Lower leg skin (tissue), 3 donors: Measurements from ENCODE around the gene POU2AF1.

ENCODE experiments used
- POLR2A ChIP-seq, 2 donors: fragments of 450-650 bp; IDR thresholded peaks; one replicate each; pipeline ENCODE4 v1.6.1; 2016 to 2017; ENCODE audit warnings: antibody characterized with exemption in 2 of 2, mild to moderate bottlenecking in 1 of 2, moderate library complexity in 1 of 2
- TF ChIP-seq, protein P1 (sequence below), 3 donors: fragments of 450-650 bp; IDR thresholded peaks; one replicate each; pipeline ENCODE4 v1.5.1; 2016; ENCODE audit warnings: antibody characterized with exemption in 3 of 3, mild to moderate bottlenecking in 3 of 3, moderate library complexity in 2 of 3

DNA sequence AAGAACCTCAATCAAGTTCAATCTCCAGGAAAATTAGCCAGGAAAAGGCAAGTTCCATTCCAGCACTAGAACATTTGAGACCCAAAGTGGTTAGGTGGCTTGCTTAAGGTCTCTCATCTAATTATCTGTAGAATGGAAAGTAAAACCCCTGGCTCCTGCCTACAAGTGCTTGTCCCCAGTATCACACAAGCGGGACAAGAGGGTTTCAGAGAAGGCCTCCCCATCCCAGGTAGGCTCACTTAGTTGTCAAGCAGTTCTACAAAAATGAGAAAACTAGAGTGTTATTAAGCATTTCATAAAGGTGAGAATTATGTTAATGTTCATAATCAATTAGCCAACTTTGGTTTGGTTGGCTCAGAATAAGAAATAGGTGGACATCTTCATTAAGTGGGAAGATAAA lies 5.5 kb downstream of the POU2AF1 start:
- TF ChIP-seq POLR2A (IDR thresholded peaks at IDR 0.05): no peak
- TF ChIP-seq, protein P1, sequence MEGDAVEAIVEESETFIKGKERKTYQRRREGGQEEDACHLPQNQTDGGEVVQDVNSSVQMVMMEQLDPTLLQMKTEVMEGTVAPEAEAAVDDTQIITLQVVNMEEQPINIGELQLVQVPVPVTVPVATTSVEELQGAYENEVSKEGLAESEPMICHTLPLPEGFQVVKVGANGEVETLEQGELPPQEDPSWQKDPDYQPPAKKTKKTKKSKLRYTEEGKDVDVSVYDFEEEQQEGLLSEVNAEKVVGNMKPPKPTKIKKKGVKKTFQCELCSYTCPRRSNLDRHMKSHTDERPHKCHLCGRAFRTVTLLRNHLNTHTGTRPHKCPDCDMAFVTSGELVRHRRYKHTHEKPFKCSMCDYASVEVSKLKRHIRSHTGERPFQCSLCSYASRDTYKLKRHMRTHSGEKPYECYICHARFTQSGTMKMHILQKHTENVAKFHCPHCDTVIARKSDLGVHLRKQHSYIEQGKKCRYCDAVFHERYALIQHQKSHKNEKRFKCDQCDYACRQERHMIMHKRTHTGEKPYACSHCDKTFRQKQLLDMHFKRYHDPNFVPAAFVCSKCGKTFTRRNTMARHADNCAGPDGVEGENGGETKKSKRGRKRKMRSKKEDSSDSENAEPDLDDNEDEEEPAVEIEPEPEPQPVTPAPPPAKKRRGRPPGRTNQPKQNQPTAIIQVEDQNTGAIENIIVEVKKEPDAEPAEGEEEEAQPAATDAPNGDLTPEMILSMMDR (IDR thresholded peaks at IDR 0.05): no peak
